Upper lobe of left lung (tissue), 4 donors: Measurements from ENCODE around the gene SDSL.

Experiments
- EP300 ChIP-seq, 4 donors: sonication (generic); formaldehyde crosslinking; IDR thresholded peaks; one replicate each; pipeline ENCODE4 v1.5.1; 2017; ENCODE audit warnings: antibody characterized with exemption in 4 of 4, control low read depth in 2 of 4
- POLR2A ChIP-seq, 4 donors: fragments of 450-650 bp; IDR thresholded peaks; one replicate each; pipeline ENCODE4 v1.5.1; 2016 to 2017; ENCODE audit warnings: antibody characterized with exemption in 4 of 4, mild to moderate bottlenecking in 2 of 4
- POLR2AphosphoS5 ChIP-seq, 2 donors: sonication (generic); formaldehyde crosslinking; IDR thresholded peaks; one replicate each; pipeline ENCODE4 v1.5.1; 2017; ENCODE audit warnings: antibody characterized with exemption in 2 of 2
- TF ChIP-seq, protein P1 (sequence below), 6 experiments: fragments of 450-650 bp in 4 of 6; fragments of 200-600 bp in 2 of 6; sonication (generic) in 2 of 6; IDR thresholded peaks; one replicate each; pipeline ENCODE4 v1.5.1; 2016 to 2019; ENCODE audit warnings: antibody characterized with exemption in 6 of 6

DNA sequence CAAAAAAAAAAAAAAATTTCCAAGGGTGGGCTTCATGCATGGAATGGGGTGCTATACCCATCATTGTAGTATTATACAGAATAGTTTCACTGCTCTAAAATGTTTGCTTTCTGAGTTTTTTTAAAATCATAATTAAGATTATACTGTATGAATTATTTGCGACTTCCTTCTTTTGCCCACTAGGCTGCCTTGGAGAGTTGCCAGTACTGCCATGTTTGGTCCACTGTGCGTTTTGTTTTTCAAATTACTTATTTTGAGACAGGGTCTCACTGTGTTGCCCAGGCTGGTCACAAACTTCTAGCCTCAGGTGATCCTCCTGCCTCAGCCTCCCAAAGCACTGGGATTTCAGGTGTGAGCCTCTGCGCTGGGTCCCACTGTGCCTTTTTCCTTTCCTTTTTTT is 43.9 kb upstream of the SDSL start:
- TF ChIP-seq, protein P1, sequence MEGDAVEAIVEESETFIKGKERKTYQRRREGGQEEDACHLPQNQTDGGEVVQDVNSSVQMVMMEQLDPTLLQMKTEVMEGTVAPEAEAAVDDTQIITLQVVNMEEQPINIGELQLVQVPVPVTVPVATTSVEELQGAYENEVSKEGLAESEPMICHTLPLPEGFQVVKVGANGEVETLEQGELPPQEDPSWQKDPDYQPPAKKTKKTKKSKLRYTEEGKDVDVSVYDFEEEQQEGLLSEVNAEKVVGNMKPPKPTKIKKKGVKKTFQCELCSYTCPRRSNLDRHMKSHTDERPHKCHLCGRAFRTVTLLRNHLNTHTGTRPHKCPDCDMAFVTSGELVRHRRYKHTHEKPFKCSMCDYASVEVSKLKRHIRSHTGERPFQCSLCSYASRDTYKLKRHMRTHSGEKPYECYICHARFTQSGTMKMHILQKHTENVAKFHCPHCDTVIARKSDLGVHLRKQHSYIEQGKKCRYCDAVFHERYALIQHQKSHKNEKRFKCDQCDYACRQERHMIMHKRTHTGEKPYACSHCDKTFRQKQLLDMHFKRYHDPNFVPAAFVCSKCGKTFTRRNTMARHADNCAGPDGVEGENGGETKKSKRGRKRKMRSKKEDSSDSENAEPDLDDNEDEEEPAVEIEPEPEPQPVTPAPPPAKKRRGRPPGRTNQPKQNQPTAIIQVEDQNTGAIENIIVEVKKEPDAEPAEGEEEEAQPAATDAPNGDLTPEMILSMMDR (IDR thresholded peaks at IDR 0.05), result no peak
- TF ChIP-seq POLR2A (IDR thresholded peaks at IDR 0.05), result no peak
- no peak for TF ChIP-seq EP300 (IDR thresholded peaks at IDR 0.05)
- TF ChIP-seq POLR2AphosphoS5 (IDR thresholded peaks at IDR 0.05), result no peak
